HG03064 (cell line): Measurements from ENCODE around the gene DAZAP1.
A peak's percentile ranks its signal among the peaks of the same experiment; 100 is the strongest.

ENCODE experiments used
- ATAC-seq: cut with Tn5 transposase; IDR thresholded peaks from one replicate; pipeline ENCODE4 v1.9.1; 2021; ENCODE audit warnings: low read depth; ENCODE audit not compliant: unreplicated experiment

DAZAP1 gene

GRCh38 chr19:1392939-1393530 lies 14.4 kb upstream of the DAZAP1 start:
- no peak for ATAC-seq

- ATAC-seq, result no peak
Observed at GRCh38 chr19:1393841-1394240, 13.5 kb upstream of the DAZAP1 start.

- no peak for ATAC-seq
Observed at GRCh38 chr19:1394252-1395193, 12.9 kb upstream of the DAZAP1 start.

GRCh38 chr19:1395194-1396018 lies 12.0 kb upstream of the DAZAP1 start:
- no peak for ATAC-seq

- ATAC-seq, result no peak
Observed at GRCh38 chr19:1396019-1396767, 11.2 kb upstream of the DAZAP1 start.

GRCh38 chr19:1396768-1397679 lies 10.4 kb upstream of the DAZAP1 start:
- no peak for ATAC-seq

GRCh38 chr19:1397838-1398237 lies 9.5 kb upstream of the DAZAP1 start:
- ATAC-seq, result no peak

- ATAC-seq, result no peak
Observed at GRCh38 chr19:1399079-1399478, 8.3 kb upstream of the DAZAP1 start.

GRCh38 chr19:1399745-1400144 lies 7.6 kb upstream of the DAZAP1 start:
- no peak for ATAC-seq

GRCh38 chr19:1400281-1401137 lies 6.9 kb upstream of the DAZAP1 start:
- ATAC-seq, result no peak

- no peak for ATAC-seq
Observed at GRCh38 chr19:1401138-1401888, 6.1 kb upstream of the DAZAP1 start, which contains the start of gene GAMT. Gene GAMT (minus strand): TSS chr19:1401542. CDS start chr19:1401476, 66 bp downstream.

GRCh38 chr19:1401889-1402217 lies 5.5 kb upstream of the DAZAP1 start:
- no peak for ATAC-seq

- ATAC-seq, result no peak
Observed at GRCh38 chr19:1402411-1403070, 4.8 kb upstream of the DAZAP1 start.

- ATAC-seq, result peak; percentile 62
Observed at GRCh38 chr19:1406774-1407527, 435 bp upstream of the DAZAP1 start.

GRCh38 chr19:1408300-1409203 lies 1.2 kb downstream of the DAZAP1 start:
- peak; percentile 15 for ATAC-seq
